ENCODE measurements around the gene PCDHGA6. TPM values are rescaled to one million over a fixed set of nuclear protein-coding genes. Genes with fewer than 3 reads are reported as not detected.
A peak's percentile ranks its signal among the peaks of the same experiment; 100 is the strongest.
"Not testable (repeated sequence)": the region's sequence is repeated elsewhere in the genome, so short reads cannot be mapped to it uniquely, and the experiment has no call there.

The PCDHGA6 gene
- total RNA-seq, 1 donor from 2014 or later, result 0.49 TPM

- not testable (repeated sequence) for H3K27ac Mint-ChIP-seq (ENCODE audit: unreplicated experiment); H3K4me1 Mint-ChIP-seq; DNase-seq (ENCODE audit: low read depth, low spot score); H3K27me3 Mint-ChIP-seq (ENCODE audit: low read depth); H3K4me3 Mint-ChIP-seq
- H3K9me3 Mint-ChIP-seq, result peaks cover 22% of the 10 kb centered on the region
- peaks cover 33% of the 10 kb centered on the region for H3K36me3 Mint-ChIP-seq (ENCODE audit: low read depth)
Observed at GRCh38 chr5:141397756-141398551, 24.3 kb downstream of the PCDHGA6 start, which contains the start of gene PCDHGB5. PCDHGB5 (plus strand) TSS chr5:141397947; CDS start chr5:141398128, 181 bp downstream.

- Mint-ChIP-seq H3K9me3 (peaks cover 20% of the 10 kb centered on the region), H3K4me1 (no peaks in the 10 kb centered on the region), H3K36me3 (ENCODE audit: low read depth) (peaks cover 31% of the 10 kb centered on the region), H3K27ac (ENCODE audit: unreplicated experiment) (no peak overlapping the region), H3K27me3 (ENCODE audit: low read depth) (no peaks in the 10 kb centered on the region), H3K4me3 (no peak overlapping the region)
- TF ChIP-seq CTCF (conservative IDR thresholded peaks at IDR 0.05), result no peak
- no peak for DNase-seq (ENCODE audit: low read depth, low spot score)
Observed at GRCh38 chr5:141398608-141399007, 24.9 kb downstream of the PCDHGA6 start.

- peaks cover 25% of the 10 kb centered on the region for H3K9me3 Mint-ChIP-seq
- no peak for TF ChIP-seq CTCF (conservative IDR thresholded peaks at IDR 0.05)
- H3K27ac Mint-ChIP-seq (ENCODE audit: unreplicated experiment), result no peak overlapping the region
- DNase-seq (ENCODE audit: low read depth, low spot score), result no peak
- peak overlapping the region; percentile 8 for H3K4me3 Mint-ChIP-seq
- no peaks in the 10 kb centered on the region for H3K4me1 Mint-ChIP-seq
- H3K36me3 Mint-ChIP-seq (ENCODE audit: low read depth), result peaks cover 28% of the 10 kb centered on the region
- H3K27me3 Mint-ChIP-seq (ENCODE audit: low read depth), result no peaks in the 10 kb centered on the region
Observed at GRCh38 chr5:141399555-141400258, 26.0 kb downstream of the PCDHGA6 start.

GRCh38 chr5:141402553-141403243 lies 29.0 kb downstream of the PCDHGA6 start, which contains the start of gene PCDHGA9:
PCDHGA9 (plus strand) TSS chr5:141402778; CDS start chr5:141402953, 175 bp downstream.
- peaks cover 29% of the 10 kb centered on the region for H3K9me3 Mint-ChIP-seq
- peaks cover 29% of the 10 kb centered on the region for H3K36me3 Mint-ChIP-seq (ENCODE audit: low read depth)
- H3K4me3 Mint-ChIP-seq, result no peak within 1 kb of the TSS
- peaks cover 5% of the 10 kb centered on the region for H3K4me1 Mint-ChIP-seq
- no peak within 1 kb of the TSS for H3K27ac Mint-ChIP-seq (ENCODE audit: unreplicated experiment)
- no peak for DNase-seq (ENCODE audit: low read depth, low spot score)
- H3K27me3 Mint-ChIP-seq (ENCODE audit: low read depth), result no peaks in the 10 kb centered on the region
- TF ChIP-seq CTCF (conservative IDR thresholded peaks at IDR 0.05), result no peak

- TF ChIP-seq CTCF (conservative IDR thresholded peaks at IDR 0.05), result no peak
- DNase-seq (ENCODE audit: low read depth, low spot score), result no peak
- Mint-ChIP-seq H3K9me3 (peaks cover 32% of the 10 kb centered on the region), H3K4me1 (peaks cover 10% of the 10 kb centered on the region), H3K27ac (ENCODE audit: unreplicated experiment) (no peak overlapping the region), H3K4me3 (no peak overlapping the region), H3K27me3 (ENCODE audit: low read depth) (peaks cover 2% of the 10 kb centered on the region), H3K36me3 (ENCODE audit: low read depth) (peaks cover 36% of the 10 kb centered on the region)
Observed at GRCh38 chr5:141403387-141403786, 29.7 kb downstream of the PCDHGA6 start.

Data from neural crest cell (in vitro differentiated cells).